ENCODE data around the gene OR2C1.

The OR2C1 gene

DNA sequence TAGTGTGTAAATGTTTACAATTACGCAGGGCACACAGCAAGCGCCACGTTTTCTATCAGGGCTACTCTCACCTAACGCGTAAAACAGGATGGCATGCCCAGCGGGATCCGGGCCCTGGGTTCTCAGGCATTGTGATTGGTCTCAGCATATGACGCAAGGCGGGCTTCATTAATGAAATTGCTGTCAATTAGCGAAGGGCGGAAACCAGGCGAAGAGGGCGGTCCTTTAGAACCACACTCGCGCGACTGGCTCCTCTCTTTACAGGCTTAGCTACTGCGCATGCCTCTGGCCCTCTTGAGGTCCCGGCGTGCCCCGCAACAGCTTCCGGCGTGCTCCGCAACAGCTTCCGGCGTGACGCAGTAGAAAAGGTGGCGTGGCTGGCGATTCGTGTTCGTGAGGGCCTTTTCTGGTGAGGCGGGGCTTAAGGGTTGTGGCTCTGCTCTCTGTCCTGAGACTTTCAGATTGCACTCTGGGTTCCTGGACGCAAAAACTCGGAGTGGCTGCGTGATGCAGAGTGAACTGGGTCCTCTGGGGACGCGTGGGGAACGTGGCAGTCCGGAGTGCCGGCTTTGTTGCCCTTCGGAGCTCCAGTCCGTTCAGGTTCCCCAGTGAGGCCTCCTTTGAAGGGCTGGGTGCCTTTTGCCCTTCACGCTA lies 9.2 kb downstream of the OR2C1 start:
- peaks cover 21% of the 10 kb centered on the region for H3K27me3 Mint-ChIP-seq
- peak overlapping the region; percentile 87 to 96 for H3K27ac Mint-ChIP-seq
- peak overlapping the region; percentile 83 to 84 for H3K4me3 Mint-ChIP-seq
- H3K9me3 Mint-ChIP-seq: peaks cover 14 to 25% of the 10 kb centered on the region in 2 donors
- ATAC-seq: peak; percentile 99
- H3K4me1 Mint-ChIP-seq: peaks cover 18% of the 10 kb centered on the region
- DNase-seq: peak; percentile 84 to 94

DNA sequence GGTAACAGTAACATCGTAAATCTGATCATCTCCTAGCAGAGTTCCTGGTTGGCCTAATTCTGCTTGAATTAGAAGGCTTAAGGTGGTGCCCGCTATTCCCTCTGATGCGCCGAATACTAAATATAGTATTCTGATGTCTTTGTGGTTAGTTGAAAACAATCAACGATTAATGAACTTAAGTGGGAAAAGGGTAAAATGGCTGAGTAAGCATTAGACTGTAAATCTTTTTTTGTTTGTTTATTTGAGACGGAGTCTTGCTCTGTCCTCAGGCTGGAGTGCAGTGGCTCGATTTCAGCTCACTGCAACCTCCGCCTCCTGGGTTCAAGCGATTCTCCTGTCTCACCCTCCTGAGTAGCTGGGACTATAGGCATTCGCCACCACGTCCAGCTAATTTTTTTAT lies 13.4 kb downstream of the OR2C1 start:
- no peak overlapping the region for H3K4me3 Mint-ChIP-seq
- H3K27me3 Mint-ChIP-seq: no peaks in the 10 kb centered on the region
- DNase-seq (no peak), ATAC-seq (no peak)
- H3K4me1 Mint-ChIP-seq: peaks cover 18% of the 10 kb centered on the region
- peaks cover 15 to 22% of the 10 kb centered on the region in 2 donors for H3K9me3 Mint-ChIP-seq
- H3K27ac Mint-ChIP-seq: no peak overlapping the region

DNA sequence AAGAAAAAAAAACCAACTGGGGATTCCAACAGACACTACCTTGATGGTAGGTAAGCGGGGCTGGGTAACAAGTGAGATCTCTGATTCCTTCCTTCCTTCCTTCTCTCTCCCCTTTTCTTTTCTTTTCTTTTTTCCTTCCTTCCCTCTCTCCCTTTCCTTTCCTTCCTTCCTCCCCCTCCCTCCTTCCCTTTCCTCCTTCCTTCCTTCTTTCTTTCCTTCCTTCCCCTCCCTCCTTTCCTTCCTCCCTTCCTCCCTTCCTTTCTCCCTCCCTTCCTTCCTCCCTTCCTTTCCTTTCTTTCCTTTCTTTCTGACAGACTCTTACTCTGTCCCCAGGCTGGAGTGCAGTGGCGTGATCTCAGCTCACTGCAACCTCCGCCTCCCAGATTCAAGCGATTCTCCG lies 20.0 kb downstream of the OR2C1 start:
- Mint-ChIP-seq H3K4me3 (no peak overlapping the region), H3K27me3 (no peaks in the 10 kb centered on the region), H3K9me3 (peaks cover 54 to 70% of the 10 kb centered on the region in 2 donors), H3K4me1 (no peaks in the 10 kb centered on the region), H3K27ac (no peak overlapping the region)
- ATAC-seq (no peak), DNase-seq (no peak)

DNA sequence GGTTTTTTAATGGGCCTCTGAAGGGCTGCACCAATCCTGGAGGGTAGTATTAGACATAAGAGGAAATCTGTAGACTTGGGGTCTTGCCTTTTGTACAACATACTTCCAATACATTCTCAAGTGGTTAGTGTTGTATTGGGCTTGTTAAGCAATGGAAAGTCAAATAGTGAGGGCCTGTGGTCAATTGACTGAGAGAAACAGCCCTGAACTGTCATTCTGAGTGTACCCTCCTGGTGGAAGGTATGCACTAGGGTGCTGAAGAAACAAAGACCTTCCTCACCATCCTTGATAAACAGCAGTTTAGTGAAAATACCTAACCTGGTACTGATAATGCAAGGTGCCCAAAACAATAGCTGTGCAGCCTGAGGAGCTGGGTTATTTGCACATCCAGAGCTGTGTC lies 22.2 kb downstream of the OR2C1 start:
- ATAC-seq (no peak), DNase-seq (no peak)
- Mint-ChIP-seq H3K4me3 (no peak overlapping the region), H3K27ac (no peak overlapping the region), H3K9me3 (peaks cover 71 to 89% of the 10 kb centered on the region in 2 donors), H3K27me3 (no peaks in the 10 kb centered on the region), H3K4me1 (no peaks in the 10 kb centered on the region)

DNA sequence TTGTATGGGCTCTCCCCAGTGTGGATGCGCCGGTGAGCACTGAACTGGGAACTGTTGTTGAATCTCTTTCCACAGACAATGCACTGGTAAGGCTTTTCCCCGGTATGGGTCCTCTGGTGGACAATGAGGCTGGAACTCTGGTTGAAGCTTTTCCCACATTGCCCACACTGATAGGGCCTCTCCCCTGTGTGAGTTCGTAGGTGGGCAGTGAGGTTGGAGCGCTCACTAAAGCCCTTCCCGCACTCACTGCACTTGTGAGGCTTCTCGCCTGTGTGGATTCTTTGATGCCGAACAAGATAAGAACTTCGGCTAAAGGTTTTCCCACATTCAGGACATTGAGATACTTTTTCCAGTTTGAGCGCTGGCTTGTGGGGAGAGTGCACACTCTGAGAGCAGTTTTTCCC lies 27.4 kb downstream of the OR2C1 start:
- Mint-ChIP-seq H3K27me3 (no peaks in the 10 kb centered on the region), H3K27ac (no peak overlapping the region), H3K4me1 (no peaks in the 10 kb centered on the region), H3K4me3 (no peak overlapping the region), H3K9me3 (peaks cover 55 to 73% of the 10 kb centered on the region in 2 donors)
- no peak for ATAC-seq
- DNase-seq: peak in 1 of 2 donors; percentile 3

DNA sequence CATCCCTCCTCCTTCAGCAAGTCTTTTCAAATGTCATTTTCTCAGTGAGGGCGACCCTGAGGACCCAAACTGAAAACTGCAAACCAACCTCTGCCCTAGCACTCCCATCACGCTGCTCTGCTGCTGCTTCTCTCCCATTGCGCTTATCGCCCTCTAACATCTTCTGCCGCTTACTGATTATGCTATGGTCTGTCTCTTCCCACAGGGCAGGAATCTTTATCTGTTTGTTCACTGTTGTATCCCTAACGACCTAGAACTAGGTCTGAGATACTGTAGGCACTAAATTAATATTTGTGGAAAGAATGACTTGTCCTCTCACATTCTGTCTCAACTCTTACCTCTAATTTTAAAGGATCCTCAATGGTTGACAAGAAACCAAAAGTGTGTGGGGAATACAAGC lies 32.6 kb downstream of the OR2C1 start:
- H3K4me3 Mint-ChIP-seq: no peak overlapping the region
- no peaks in the 10 kb centered on the region for H3K4me1 Mint-ChIP-seq
- no peaks in the 10 kb centered on the region for H3K27me3 Mint-ChIP-seq
- no peak overlapping the region for H3K27ac Mint-ChIP-seq
- ATAC-seq (no peak), DNase-seq (no peak)
- peaks cover 42 to 50% of the 10 kb centered on the region in 2 donors for H3K9me3 Mint-ChIP-seq

DNA sequence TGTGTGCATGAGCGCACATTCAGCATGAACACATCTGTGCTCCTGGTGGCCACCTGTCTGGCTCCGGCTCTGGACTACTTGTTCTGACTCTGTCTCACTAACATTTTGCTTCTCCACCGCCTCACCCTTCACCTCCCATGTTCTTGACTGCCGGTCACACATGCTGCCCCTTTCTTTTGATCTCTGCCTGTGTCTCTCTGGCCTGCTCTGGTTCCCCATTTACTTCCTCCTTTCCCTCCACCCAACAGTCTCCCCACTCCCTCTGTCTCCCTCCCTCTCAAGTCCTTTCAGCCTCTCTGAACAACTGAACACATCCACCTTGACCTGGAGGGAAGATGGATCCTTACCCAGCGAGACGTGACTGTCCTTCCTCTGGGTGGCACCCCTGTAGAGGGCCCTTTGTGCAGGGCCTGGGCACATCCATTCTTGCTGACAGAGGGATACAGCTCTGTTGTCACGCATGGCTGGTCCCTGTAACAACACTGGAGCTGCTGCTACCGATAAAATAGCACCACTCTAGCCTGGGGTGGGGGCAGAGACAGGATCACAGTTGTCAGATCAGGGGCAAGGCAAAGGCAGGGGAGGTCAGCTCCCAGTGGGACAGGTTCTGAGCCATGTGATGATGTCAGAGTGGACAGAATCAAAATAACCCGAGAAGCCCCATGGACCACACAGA lies 34.1 kb downstream of the OR2C1 start:
- Mint-ChIP-seq H3K27me3 (no peaks in the 10 kb centered on the region), H3K4me1 (peaks cover 6% of the 10 kb centered on the region), H3K9me3 (peaks cover 42 to 47% of the 10 kb centered on the region in 2 donors), H3K27ac (no peak overlapping the region), H3K4me3 (no peak overlapping the region)
- DNase-seq (no peak), ATAC-seq (no peak)

DNA sequence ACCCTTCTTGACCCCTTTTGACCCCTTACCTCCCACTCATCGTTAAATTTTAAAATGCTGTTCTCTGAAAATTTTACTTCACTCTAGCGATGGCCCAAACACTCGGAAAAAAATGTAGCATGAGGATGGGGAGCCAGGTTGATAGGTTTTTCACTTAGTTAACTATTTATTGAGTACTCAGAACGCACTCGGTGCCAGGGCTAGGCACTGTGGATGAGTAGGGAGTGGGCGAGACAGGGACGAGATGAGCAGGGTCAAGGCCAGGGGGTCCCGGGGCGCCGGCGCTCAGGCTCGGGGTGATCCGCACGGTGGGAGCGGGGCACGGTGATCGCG lies 44.7 kb downstream of the OR2C1 start:
- H3K4me1 Mint-ChIP-seq: peaks cover 41% of the 10 kb centered on the region
- H3K4me3 Mint-ChIP-seq: peak overlapping the region; percentile 98 to 99
- no peaks in the 10 kb centered on the region for H3K27me3 Mint-ChIP-seq
- ATAC-seq (peak; percentile 48), DNase-seq (peak in 1 of 2 donors; percentile 7)
- H3K9me3 Mint-ChIP-seq: peaks cover 35 to 40% of the 10 kb centered on the region in 2 donors
- H3K27ac Mint-ChIP-seq: peak overlapping the region; percentile 93 to 94

DNA sequence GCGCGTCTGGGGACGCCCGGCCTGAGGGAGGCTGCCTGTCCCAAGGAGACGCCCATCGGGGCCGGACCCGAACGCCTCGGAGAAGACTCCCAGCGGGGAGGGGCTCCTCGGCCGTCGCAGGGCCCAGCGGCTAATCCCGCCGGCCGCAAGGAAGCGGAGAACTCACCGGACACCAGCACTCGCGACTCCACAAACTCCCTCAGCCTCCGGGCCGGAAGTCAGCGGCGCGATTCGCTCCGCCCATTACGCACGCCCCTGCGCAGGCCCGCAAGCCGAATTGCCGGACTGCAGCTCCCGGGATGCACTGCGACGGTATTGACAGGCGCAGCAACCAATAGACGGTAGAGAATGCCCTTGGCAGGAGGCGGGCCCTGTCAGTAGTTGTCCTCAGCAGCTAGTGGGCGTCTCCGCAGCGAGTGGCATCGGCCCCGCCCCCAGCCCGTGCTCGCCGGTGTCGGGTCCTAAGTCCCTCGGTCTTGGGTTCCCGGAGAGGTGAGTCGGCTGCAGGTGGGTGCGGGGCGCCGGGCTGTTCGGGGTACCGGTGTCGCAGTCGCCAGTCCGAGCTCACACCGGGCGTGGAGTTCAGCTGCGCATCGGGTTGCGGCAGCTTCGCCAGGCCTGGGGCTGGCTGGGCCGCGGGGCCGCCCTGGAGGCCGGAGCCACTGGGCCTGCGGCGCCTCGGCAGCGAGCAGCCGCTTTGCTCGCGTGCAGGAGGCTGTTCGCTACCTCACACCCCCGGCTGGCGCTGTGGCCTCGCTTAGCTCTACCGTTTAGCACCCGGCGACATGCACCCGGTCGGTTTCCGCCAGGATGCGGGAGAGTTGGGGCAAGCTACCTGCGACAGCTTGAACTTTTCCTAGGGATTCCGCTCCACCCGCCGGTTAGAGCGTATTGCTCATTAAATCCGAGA lies 45.3 kb downstream of the OR2C1 start, which contains the start of the genes ZNF174 and ZSCAN32:
Gene ZNF174, plus strand, starts transcription at position 437 of the 910 bp plus-strand sequence. CDS start 790 bp downstream, outside the sequence.
Gene ZSCAN32, minus strand, starts transcription at position 226 of the 910 bp plus-strand sequence. CDS start 3,447 bp downstream, outside the sequence.
- DNase-seq: peak; percentile 99 to 100
- Mint-ChIP-seq H3K9me3 (peaks cover 39 to 40% of the 10 kb centered on the region in 2 donors), H3K27ac (peak within 1 kb of the TSS; percentile 93 to 94), H3K4me1 (peaks cover 39% of the 10 kb centered on the region), H3K27me3 (no peaks in the 10 kb centered on the region), H3K4me3 (peak within 1 kb of the TSS; percentile 98 to 99)
- ATAC-seq: peak; percentile 99

DNA sequence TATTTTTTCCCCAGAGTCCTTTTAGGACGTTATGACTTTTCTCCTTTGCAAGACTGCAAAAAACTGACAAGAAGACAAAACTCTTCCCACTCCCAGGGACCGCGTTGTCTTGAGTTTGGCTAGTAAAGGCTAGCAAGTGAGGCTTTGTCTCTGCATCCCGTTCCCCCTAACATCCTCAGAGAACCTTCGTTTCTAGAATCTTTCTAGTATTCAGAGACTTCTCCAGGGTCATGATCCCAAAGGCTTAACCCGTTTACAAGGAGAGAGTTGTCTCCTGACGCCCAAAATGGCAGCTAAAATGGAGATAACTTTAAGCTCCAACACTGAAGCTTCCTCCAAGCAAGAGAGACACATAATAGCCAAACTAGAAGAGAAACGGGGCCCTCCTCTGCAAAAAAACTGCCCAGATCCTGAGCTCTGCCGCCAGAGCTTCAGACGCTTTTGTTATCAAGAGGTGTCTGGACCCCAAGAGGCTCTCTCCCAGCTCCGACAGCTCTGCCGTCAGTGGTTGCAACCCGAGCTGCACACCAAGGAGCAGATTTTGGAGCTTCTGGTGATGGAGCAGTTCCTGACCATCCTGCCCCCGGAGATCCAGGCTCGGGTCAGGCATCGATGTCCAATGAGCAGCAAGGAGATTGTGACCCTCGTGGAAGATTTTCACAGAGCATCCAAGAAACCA lies 46.2 kb downstream of the OR2C1 start:
- Mint-ChIP-seq H3K4me3 (peak overlapping the region; percentile 98 to 99), H3K4me1 (peaks cover 32% of the 10 kb centered on the region), H3K27ac (peak overlapping the region; percentile 77 to 88), H3K9me3 (peaks cover 40% of the 10 kb centered on the region in 2 donors), H3K27me3 (no peaks in the 10 kb centered on the region)
- no peak for ATAC-seq
- peak in 1 of 2 donors; percentile 7 for DNase-seq

Data from stimulated activated naive CD8-positive, alpha-beta T cell treated with anti-CD3 and anti-CD28 coated beads, Interleukin-15, amount 100 ng/mL, for 72 hours (primary cell).